ENCODE measurements around the gene TMA7. TPM values are rescaled to one million over a fixed set of nuclear protein-coding genes. Genes with fewer than 3 reads are reported as not detected.

TMA7 gene
- total RNA-seq, 1 donor from 2014 or later = 184 TPM

DNA sequence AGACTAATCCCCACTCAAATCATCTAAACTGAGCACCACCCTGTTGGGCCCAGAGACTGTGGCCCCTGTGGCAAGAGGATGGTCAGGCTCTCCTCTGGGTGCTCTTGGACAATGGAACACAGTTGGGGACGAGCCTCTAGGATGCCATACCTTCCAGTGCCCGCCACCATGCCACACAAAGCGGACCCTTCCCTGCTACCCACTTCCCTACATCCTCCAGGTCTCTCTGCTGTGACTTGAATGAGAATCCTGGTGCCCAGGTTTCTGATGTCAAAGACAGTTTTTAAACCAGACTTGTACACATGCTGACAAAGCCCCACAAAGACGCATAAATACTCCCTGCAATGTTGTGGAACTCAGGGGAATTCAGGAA lies 4.8 kb upstream of the TMA7 start:
- no peak overlapping the region for H3K4me3 Mint-ChIP-seq (ENCODE audit: unreplicated experiment)
- no peak overlapping the region for H3K27ac Mint-ChIP-seq (ENCODE audit: unreplicated experiment)

GRCh38 chr3:48435774-48436476 lies 4.1 kb upstream of the TMA7 start:
- Mint-ChIP-seq H3K36me3 (ENCODE audit: low read depth) (peaks cover 3% of the 10 kb centered on the region), H3K4me1 (ENCODE audit: low read depth) (peaks cover 56% of the 10 kb centered on the region), H3K9me3 (ENCODE audit: low read depth) (no peaks in the 10 kb centered on the region), H3K27ac (ENCODE audit: unreplicated experiment) (no peak overlapping the region), H3K27me3 (ENCODE audit: low read depth) (no peaks in the 10 kb centered on the region), H3K4me3 (ENCODE audit: unreplicated experiment) (no peak overlapping the region)
- TF ChIP-seq, protein P1, sequence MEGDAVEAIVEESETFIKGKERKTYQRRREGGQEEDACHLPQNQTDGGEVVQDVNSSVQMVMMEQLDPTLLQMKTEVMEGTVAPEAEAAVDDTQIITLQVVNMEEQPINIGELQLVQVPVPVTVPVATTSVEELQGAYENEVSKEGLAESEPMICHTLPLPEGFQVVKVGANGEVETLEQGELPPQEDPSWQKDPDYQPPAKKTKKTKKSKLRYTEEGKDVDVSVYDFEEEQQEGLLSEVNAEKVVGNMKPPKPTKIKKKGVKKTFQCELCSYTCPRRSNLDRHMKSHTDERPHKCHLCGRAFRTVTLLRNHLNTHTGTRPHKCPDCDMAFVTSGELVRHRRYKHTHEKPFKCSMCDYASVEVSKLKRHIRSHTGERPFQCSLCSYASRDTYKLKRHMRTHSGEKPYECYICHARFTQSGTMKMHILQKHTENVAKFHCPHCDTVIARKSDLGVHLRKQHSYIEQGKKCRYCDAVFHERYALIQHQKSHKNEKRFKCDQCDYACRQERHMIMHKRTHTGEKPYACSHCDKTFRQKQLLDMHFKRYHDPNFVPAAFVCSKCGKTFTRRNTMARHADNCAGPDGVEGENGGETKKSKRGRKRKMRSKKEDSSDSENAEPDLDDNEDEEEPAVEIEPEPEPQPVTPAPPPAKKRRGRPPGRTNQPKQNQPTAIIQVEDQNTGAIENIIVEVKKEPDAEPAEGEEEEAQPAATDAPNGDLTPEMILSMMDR (IDR thresholded peaks at IDR 0.05) = peak; percentile 100
- DNase-seq (ENCODE audit: low spot score) = no peak

More for the DNA sequence above, 4.8 kb upstream of the TMA7 start:
- Mint-ChIP-seq H3K36me3 (ENCODE audit: low read depth) (peaks cover 3% of the 10 kb centered on the region), H3K4me1 (ENCODE audit: low read depth) (peaks cover 59% of the 10 kb centered on the region), H3K27me3 (ENCODE audit: low read depth) (no peaks in the 10 kb centered on the region), H3K9me3 (ENCODE audit: low read depth) (no peaks in the 10 kb centered on the region)
- TF ChIP-seq, protein P1 (IDR thresholded peaks at IDR 0.05) = no peak
- no peak for DNase-seq (ENCODE audit: low spot score)

DNA sequence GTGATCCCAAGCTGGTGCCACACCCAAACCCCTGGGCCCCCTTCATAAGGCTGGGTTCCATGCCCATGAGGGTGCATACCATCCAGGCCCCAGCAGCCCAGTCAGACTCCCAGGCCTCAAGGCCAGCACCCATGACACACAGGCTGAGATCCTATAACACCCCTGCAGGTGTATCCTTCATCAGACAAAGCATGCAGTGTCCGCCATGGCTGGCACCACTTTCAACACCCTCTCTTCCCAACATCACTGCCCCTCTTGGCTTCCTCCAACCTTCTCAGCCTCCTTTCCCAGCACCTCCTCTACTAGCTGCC lies 3.6 kb upstream of the TMA7 start:
- peaks cover 56% of the 10 kb centered on the region for H3K4me1 Mint-ChIP-seq (ENCODE audit: low read depth)
- H3K4me3 Mint-ChIP-seq (ENCODE audit: unreplicated experiment) = no peak overlapping the region
- no peaks in the 10 kb centered on the region for H3K9me3 Mint-ChIP-seq (ENCODE audit: low read depth)
- H3K27me3 Mint-ChIP-seq (ENCODE audit: low read depth) = no peaks in the 10 kb centered on the region
- TF ChIP-seq, protein P1 (IDR thresholded peaks at IDR 0.05) = no peak
- peaks cover 3% of the 10 kb centered on the region for H3K36me3 Mint-ChIP-seq (ENCODE audit: low read depth)
- no peak overlapping the region for H3K27ac Mint-ChIP-seq (ENCODE audit: unreplicated experiment)
- no peak for DNase-seq (ENCODE audit: low spot score)

GRCh38 chr3:48436855-48437254 lies 3.2 kb upstream of the TMA7 start:
- TF ChIP-seq, protein P1 (IDR thresholded peaks at IDR 0.05) = no peak
- peaks cover under 1% of the 10 kb centered on the region for H3K36me3 Mint-ChIP-seq (ENCODE audit: low read depth)
- H3K4me3 Mint-ChIP-seq (ENCODE audit: unreplicated experiment) = no peak overlapping the region
- H3K27me3 Mint-ChIP-seq (ENCODE audit: low read depth) = no peaks in the 10 kb centered on the region
- no peak overlapping the region for H3K27ac Mint-ChIP-seq (ENCODE audit: unreplicated experiment)
- no peak for DNase-seq (ENCODE audit: low spot score)
- no peaks in the 10 kb centered on the region for H3K9me3 Mint-ChIP-seq (ENCODE audit: low read depth)
- H3K4me1 Mint-ChIP-seq (ENCODE audit: low read depth) = peaks cover 56% of the 10 kb centered on the region

DNA sequence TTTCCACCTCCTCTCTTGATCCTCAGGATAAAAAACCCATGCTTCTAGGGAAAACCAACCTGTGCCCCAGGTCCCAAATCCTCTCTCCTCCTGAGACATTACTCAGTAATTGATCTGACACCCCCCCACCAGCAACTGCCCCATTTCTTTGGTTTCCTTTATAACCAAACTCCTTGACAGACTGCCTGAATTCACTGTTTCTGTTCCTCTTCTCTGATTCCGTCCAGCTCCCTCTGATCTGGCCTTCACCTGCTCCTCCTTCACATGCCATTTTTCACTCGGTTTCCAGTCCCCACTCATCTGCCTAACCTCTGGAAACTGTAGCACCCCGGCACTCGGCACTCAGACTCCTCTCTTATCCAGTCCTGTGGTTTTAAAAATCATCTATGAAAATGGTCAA lies 2.2 kb upstream of the TMA7 start:
- no peak overlapping the region for H3K27ac Mint-ChIP-seq (ENCODE audit: unreplicated experiment)
- H3K27me3 Mint-ChIP-seq (ENCODE audit: low read depth) = no peaks in the 10 kb centered on the region
- peaks cover 3% of the 10 kb centered on the region for H3K36me3 Mint-ChIP-seq (ENCODE audit: low read depth)
- no peak overlapping the region for H3K4me3 Mint-ChIP-seq (ENCODE audit: unreplicated experiment)
- H3K9me3 Mint-ChIP-seq (ENCODE audit: low read depth) = no peaks in the 10 kb centered on the region
- DNase-seq (ENCODE audit: low spot score) = no peak
- H3K4me1 Mint-ChIP-seq (ENCODE audit: low read depth) = peaks cover 52% of the 10 kb centered on the region
- TF ChIP-seq, protein P1 (IDR thresholded peaks at IDR 0.05) = no peak

Data from chondrocyte (in vitro differentiated cells).